ACC112 (cell line): ENCODE data around the gene RBL1.
"Not testable (repeated sequence)": the region's sequence is repeated elsewhere in the genome, so short reads cannot be mapped to it uniquely, and the experiment has no call there.

ENCODE experiments used
- H2AFZ ChIP-seq: fragments of 200-600 bp; sonication (generic); one replicate; pipeline ENCODE4 v1.6.0; 2017; ENCODE audit warnings: antibody characterized with exemption, low read length; ENCODE audit not compliant: unreplicated experiment
- H3K27ac ChIP-seq: fragments of 200-600 bp; sonication (generic); 2 replicates; pipeline ENCODE4 v1.5.1; 2014; ENCODE audit warnings: low read depth, mild to moderate bottlenecking, antibody characterized with exemption, low read length, moderate library complexity
- H3K27me3 ChIP-seq: fragments of 200-600 bp; sonication (generic); 2 replicates; pipeline ENCODE4 v1.6.1; 2014; ENCODE audit warnings: mild to moderate bottlenecking, antibody characterized with exemption, low read length, moderate library complexity, mixed read lengths; ENCODE audit not compliant: insufficient read depth
- H3K36me3 ChIP-seq: fragments of 200-600 bp; sonication (generic); 2 replicates; pipeline ENCODE4 v1.6.1; 2016; ENCODE audit warnings: mild to moderate bottlenecking, antibody characterized with exemption, low read length, moderate library complexity, mixed read lengths; ENCODE audit not compliant: insufficient read depth
- H3K4me1 ChIP-seq: fragments of 200-600 bp; sonication (generic); one replicate; pipeline ENCODE4 v1.6.1; 2016; ENCODE audit warnings: low read length, mixed read lengths; ENCODE audit not compliant: insufficient read depth, unreplicated experiment, control insufficient read depth
- H3K4me3 ChIP-seq: fragments of 200-600 bp; sonication (generic); 2 replicates; pipeline ENCODE4 v1.5.1; 2014; ENCODE audit warnings: mild to moderate bottlenecking, low read depth, low read length
- H3K79me2 ChIP-seq: fragments of 200-600 bp; sonication (generic); one replicate; pipeline ENCODE4 v1.6.0; 2016; ENCODE audit warnings: low read length; ENCODE audit not compliant: control insufficient read depth, unreplicated experiment, insufficient read depth

Gene RBL1

DNA sequence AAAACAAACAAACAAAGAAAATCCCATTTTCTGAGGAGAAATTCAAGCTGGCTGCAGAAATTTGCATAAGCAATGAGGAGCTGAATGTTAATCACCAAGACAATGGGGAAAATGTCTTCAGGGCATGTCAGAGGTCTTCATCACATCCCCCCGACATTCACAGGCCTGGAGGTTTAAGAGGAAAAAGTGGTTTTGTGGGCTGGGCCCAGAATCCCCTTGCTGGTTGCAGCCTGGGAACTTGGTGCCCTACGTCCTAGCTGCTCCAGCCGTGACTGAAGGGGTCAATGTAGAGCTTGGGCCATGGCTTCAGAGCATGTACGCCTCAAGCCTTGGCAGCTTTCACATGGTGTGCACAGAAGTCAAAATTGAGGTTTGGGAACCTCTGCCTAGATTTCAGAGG lies 101.6 kb downstream of the RBL1 start:
- not testable (repeated sequence) for H2AFZ ChIP-seq, H3K4me3 ChIP-seq, H3K79me2 ChIP-seq, H3K27me3 ChIP-seq, H3K4me1 ChIP-seq, H3K27ac ChIP-seq
- H3K36me3 ChIP-seq = peaks cover 30% of the 10 kb centered on the region

DNA sequence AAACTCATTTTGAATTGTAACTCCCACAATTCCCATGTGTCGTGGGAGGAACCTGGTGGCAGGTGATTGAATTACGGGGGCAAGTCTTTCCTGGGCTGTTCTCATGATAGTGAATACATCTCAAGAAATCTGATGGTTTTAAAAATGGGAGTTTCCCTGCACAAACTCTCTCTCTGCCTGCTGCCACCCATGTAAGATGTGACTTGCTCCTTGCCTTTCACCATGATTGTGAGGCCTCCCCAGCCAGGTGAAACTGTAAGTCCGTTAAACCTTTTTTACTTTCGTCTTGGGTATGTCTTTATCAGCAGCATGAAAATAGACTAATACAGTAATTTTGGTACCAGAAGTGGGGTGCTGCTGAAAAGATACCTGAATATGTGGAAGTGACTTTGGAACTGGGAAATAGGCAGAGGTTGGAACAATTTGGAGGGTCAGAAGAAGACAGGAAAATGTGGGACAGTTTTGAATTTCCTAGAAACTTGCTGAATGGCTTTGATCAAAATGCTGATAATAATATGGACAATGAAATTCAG lies 102.9 kb downstream of the RBL1 start:
- no peaks in the 10 kb centered on the region for H3K79me2 ChIP-seq
- no peaks in the 10 kb centered on the region for H3K4me1 ChIP-seq
- H3K27ac ChIP-seq = no peak overlapping the region
- H3K36me3 ChIP-seq = peaks cover 22% of the 10 kb centered on the region
- no peak overlapping the region for H3K4me3 ChIP-seq
- no peak overlapping the region for H2AFZ ChIP-seq
- H3K27me3 ChIP-seq = no peaks in the 10 kb centered on the region

DNA sequence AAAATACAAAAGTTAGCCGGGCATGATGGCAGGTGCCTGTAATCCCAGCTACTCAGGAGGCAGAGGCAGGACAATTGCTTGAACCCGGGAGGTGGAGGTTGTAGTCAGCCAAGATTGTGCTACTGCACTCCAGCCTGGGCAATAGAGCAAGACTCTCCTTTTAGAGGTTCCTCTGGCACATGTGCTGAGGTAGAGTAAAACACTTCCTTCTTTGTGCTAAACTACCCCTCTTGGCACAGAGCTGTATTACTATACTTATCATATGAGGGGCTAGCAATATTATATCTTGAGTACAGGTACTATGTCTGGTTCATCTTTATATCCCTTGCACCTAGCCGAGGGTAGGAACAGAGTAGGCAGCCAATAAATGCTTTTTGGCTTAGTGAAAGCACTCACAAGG lies 104.1 kb downstream of the RBL1 start:
- H3K36me3 ChIP-seq = peaks cover 22% of the 10 kb centered on the region
- no peaks in the 10 kb centered on the region for H3K27me3 ChIP-seq
- no peak overlapping the region for H2AFZ ChIP-seq
- H3K4me3 ChIP-seq = no peak overlapping the region
- H3K79me2 ChIP-seq = no peaks in the 10 kb centered on the region
- H3K27ac ChIP-seq = no peak overlapping the region
- no peaks in the 10 kb centered on the region for H3K4me1 ChIP-seq

DNA sequence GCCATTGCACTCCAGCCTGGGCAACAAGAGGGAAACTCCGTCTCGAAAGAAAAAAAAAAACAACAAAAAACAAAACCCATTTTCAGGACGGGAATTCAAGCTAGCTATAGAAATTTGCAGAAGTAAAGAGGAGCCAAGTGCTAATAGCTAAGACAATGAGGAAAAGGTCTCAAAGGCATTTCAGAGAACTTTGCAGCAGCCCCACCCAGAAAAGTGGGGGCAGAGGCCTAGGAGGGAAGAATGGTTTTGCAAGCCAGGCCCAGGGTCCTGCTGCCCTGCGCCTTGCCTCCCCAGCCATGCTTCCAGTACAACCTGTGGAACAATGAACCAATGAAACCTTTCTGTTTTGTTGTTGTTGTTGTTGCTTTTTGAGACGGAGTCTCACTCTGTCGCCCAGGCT lies 106.0 kb downstream of the RBL1 start:
- Histone ChIP-seq H3K4me1 (no peaks in the 10 kb centered on the region), H3K27me3 (no peaks in the 10 kb centered on the region), H3K79me2 (no peaks in the 10 kb centered on the region), H2AFZ (no peak overlapping the region), H3K27ac (no peak overlapping the region), H3K36me3 (peaks cover 6% of the 10 kb centered on the region; the same call in 1 of the 2 replicates), H3K4me3 (no peak overlapping the region)

DNA sequence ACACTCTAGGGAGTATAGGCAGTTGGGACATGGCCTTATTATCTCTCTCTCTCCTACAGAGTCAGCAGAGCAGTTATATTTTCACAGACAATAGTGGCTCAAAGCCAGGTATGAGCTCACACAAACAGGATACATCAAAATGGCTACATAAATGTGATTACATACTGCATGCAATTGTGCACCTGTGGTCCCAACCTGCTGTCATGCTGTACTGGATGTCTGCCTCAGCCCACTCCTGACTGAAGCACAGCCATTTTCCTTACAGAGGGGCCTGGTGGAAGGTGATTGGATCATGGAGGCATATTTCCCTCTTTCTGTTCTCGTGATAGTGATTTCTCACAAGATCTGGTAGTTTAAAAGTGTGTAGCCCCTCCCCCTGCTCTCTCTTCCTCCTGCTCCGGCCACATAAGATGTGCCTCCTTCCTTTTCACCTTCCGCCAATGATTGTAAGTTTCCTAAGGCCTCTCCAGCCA lies 107.3 kb downstream of the RBL1 start:
- Histone ChIP-seq H3K27me3 (no peaks in the 10 kb centered on the region), H3K4me1 (no peaks in the 10 kb centered on the region), H3K27ac (no peak overlapping the region), H3K79me2 (no peaks in the 10 kb centered on the region), H3K36me3 (no peaks in the 10 kb centered on the region), H2AFZ (no peak overlapping the region), H3K4me3 (no peak overlapping the region)

DNA sequence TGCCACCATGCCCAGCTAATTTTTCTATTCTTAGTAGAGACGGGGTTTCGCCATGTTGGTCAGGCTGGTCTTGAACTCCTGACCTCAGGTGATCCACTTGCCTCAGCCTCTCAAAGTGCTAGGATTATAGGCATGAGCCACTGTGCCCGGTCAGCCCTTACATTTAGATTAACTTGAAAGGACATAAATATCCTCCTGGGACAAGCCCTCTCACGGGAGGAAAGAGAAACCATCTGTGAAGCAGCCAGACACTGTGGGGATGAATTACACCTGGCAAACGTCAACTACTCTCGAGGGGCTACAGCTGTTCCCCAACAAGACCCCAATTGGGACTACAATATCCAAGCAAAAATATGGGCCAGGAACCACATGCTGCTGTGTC lies 111.5 kb downstream of the RBL1 start:
- Histone ChIP-seq H3K4me1 (no peaks in the 10 kb centered on the region), H3K27me3 (no peaks in the 10 kb centered on the region), H3K4me3 (no peak overlapping the region), H2AFZ (no peak overlapping the region), H3K36me3 (no peaks in the 10 kb centered on the region), H3K27ac (no peak overlapping the region), H3K79me2 (no peaks in the 10 kb centered on the region)

DNA sequence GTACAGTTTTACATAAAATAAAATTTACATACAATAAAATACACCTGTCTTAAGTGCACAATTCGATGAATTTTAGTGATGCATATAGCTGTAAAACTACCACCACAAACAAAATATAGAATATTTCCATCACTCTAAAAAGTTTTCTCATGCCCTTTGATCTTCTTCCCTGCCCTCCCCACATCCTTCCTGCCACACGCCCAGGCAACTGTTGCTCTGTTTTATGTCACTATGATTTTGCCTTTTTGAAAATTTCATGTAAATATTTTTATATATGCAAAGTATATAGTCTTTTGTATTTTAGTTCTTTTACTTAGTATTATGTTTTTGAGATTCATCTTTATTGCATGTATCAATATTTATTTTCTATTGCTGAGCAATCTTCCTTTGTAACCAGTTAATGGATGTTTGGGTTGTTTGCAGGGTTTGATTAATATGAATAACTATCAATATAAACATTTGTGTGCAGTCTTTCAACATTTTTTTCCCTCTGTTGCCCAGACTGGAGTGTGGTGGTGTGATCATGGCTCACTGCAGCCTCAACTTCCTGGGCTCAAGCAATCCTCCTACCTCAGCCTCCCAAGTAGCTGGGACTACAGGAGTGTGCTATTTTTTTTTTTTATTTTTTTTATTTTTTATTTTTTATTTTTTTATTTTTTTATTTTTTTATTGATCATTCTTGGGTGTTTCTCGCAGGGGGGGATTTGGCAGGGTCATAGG lies 120.5 kb downstream of the RBL1 start:
- H3K27ac ChIP-seq = no peak overlapping the region
- no peaks in the 10 kb centered on the region for H3K4me1 ChIP-seq
- no peak overlapping the region for H3K4me3 ChIP-seq
- H3K27me3 ChIP-seq = no peaks in the 10 kb centered on the region
- H2AFZ ChIP-seq = no peak overlapping the region
- no peaks in the 10 kb centered on the region for H3K36me3 ChIP-seq
- no peaks in the 10 kb centered on the region for H3K79me2 ChIP-seq

DNA sequence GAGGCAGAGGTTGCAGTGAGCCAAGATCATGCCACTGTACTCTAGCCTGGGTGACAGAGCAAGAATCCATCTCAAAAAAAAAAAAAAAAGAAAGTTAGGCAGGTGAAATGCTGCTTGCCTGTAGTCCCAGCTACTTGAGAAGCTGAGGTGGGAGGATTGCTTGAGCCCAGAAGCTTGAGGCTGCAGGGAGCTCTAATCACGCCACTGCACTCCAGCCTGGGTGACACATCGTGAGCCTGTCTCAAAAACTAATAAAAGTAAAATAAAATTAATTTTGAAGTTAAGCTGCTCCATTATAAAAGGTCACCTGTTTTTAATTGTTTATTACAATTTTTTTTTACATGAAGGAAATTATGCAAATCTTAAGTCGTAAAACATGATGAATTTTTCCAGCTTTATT lies 121.1 kb downstream of the RBL1 start:
- Histone ChIP-seq H3K4me3 (no peak overlapping the region), H2AFZ (no peak overlapping the region), H3K27ac (no peak overlapping the region)

DNA sequence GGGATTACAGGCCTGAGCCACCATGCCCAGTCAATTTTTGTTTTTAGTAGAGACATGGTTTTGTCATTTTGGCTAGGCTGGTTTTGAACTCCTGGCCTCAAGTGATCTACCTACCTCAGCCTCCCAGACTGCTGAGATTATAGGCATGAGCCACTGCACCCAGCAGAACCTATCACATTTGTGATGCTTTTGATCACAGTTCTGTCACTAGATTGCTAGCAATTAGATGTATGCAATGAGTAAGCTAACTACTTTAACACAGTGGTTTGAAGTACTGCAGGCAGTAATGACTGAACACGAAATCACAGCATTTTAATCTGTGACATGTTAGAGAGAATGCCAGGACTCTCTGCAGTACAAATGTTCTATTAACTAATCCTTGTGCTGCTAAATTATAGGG lies 124.7 kb downstream of the RBL1 start:
- H3K27ac ChIP-seq = no peak overlapping the region
- no peak overlapping the region for H2AFZ ChIP-seq
- H3K79me2 ChIP-seq = no peaks in the 10 kb centered on the region
- H3K4me1 ChIP-seq = no peaks in the 10 kb centered on the region
- H3K36me3 ChIP-seq = no peaks in the 10 kb centered on the region
- no peaks in the 10 kb centered on the region for H3K27me3 ChIP-seq
- no peak overlapping the region for H3K4me3 ChIP-seq

More for the DNA sequence above, 121.1 kb downstream of the RBL1 start:
- Histone ChIP-seq H3K79me2 (no peaks in the 10 kb centered on the region), H3K4me1 (no peaks in the 10 kb centered on the region), H3K27me3 (no peaks in the 10 kb centered on the region), H3K36me3 (no peaks in the 10 kb centered on the region)

DNA sequence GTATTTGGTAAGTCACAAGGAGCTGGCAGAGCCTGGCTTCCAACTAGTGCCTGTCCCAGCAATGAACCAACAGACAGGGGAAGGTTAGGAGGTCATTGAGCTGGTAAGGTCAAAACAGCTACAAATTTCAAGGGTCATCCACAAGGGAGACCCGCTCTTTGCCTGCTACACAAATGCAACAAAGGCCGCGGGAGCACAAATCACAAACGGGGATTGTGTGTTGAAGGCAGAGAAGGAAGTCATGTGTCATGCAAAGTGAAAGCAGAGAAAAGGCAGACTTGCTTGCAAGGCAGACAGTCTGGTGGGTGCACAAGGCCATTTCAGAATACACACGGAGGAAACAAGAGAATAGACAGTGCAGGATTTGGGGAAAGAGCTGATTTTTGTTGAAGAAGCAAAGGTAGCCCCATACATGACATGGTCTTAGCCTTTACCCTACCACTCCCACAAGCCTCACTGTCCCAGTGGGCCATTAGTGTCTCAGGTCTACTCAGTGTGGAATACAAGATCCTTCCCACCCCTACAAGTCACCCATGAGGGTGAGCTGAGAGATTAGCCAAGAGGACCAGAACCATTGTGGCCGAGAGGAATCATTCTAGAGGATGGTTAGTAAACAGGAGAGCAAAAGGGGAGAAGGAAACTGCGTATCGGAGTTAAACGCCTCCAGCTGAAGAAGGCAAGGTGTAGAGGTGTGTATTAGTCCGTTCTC lies 126.2 kb downstream of the RBL1 start:
- Histone ChIP-seq H3K4me1 (no peaks in the 10 kb centered on the region), H3K79me2 (no peaks in the 10 kb centered on the region), H3K27ac (no peak overlapping the region), H2AFZ (no peak overlapping the region), H3K36me3 (no peaks in the 10 kb centered on the region), H3K4me3 (no peak overlapping the region), H3K27me3 (no peaks in the 10 kb centered on the region)

DNA sequence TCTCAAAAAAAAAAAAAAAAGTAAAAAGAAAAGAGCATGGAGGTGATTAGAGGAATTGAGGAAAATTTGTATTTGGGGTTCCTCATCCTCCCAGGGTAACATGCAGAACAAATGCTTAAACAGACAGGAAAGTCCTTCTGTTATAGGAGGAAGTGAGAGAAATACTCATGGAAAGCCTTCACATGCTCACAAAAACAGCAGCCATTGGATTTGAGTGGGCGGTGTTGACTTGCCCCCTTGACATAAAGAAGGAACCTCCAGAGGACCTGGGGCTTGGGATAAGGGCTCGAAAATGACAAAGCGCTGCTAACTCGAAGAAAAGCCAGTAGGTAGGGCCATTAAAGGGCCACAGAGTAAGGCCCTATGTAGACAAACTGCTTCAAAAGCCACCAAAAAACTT lies 126.7 kb downstream of the RBL1 start:
- H3K36me3 ChIP-seq = no peaks in the 10 kb centered on the region
- H3K27me3 ChIP-seq = no peaks in the 10 kb centered on the region
- H2AFZ ChIP-seq = no peak overlapping the region
- H3K4me1 ChIP-seq = no peaks in the 10 kb centered on the region
- H3K79me2 ChIP-seq = no peaks in the 10 kb centered on the region
- H3K4me3 ChIP-seq = no peak overlapping the region
- H3K27ac ChIP-seq = no peak overlapping the region
